Stomach (tissue), 9 donors: Measurements from ENCODE around the gene LRRC56. TPM values are rescaled to one million over a fixed set of nuclear protein-coding genes. Genes with fewer than 3 reads are reported as not detected.
A peak's percentile ranks its signal among the peaks of the same experiment; 100 is the strongest.

Experiments
- DNase-seq, 2 donors: peaks; one replicate each; pipeline versions ENCODE4 v3.0.0 to v3.0.0-alpha.2; 2013 to 2019
- H3K27ac ChIP-seq, 5 donors: fragments of 200-600 bp in 4 of 5; sonication (generic) in 4 of 5; one replicate each; pipeline ENCODE4 v1.5.1; 2013 to 2019; ENCODE audit warnings: mild to moderate bottlenecking in 1 of 5, moderate library complexity in 1 of 5
- H3K27me3 ChIP-seq, 3 donors: fragments of 200-600 bp; sonication (generic); one replicate each; pipeline ENCODE4 v1.5.1; 2017 to 2019; ENCODE audit warnings: mixed run types in 1 of 3
- H3K36me3 ChIP-seq, 4 donors: fragments of 200-600 bp; sonication (generic); 1 replicate in 3 of 4; 2 replicates in 1 of 4; pipeline ENCODE4 v1.5.1; 2016 to 2019
- H3K4me1 ChIP-seq, 4 donors: fragments of 200-600 bp; sonication (generic); one replicate each; pipeline ENCODE4 v1.5.1; 2016 to 2019
- H3K4me3 ChIP-seq, 4 donors: fragments of 200-600 bp; sonication (generic) in 3 of 4; one replicate each; pipeline ENCODE4 v1.5.1; 2016 to 2019; ENCODE audit warnings: mild to moderate bottlenecking in 1 of 4
- H3K9me3 ChIP-seq, 4 donors: fragments of 200-600 bp; sonication (generic); one replicate each; pipeline ENCODE4 v1.5.1; 2016 to 2019
- EP300 ChIP-seq: sonication (generic); formaldehyde crosslinking; IDR thresholded peaks from one replicate; pipeline ENCODE4 v1.6.1; 2017; ENCODE audit warnings: antibody characterized with exemption
- POLR2A ChIP-seq, 4 donors: fragments of 450-650 bp; IDR thresholded peaks; one replicate each; pipeline ENCODE4 v1.6.1; 2016; ENCODE audit warnings: antibody characterized with exemption in 4 of 4, control low read depth in 2 of 4, mild to moderate bottlenecking in 1 of 4, moderate library complexity in 1 of 4
- POLR2AphosphoS5 ChIP-seq, 3 donors: sonication (generic); formaldehyde crosslinking; IDR thresholded peaks; one replicate each; pipeline ENCODE4 v1.6.1; 2016; ENCODE audit warnings: antibody characterized with exemption in 3 of 3
- WGBS, 5 donors: extraction: QIAGEN DNeasy Blood & Tissue Kit in 3 of 5; methylation state at CpG; one replicate each; pipeline versions ENCODE4 v1.1.5 to v1.1.7; 2013 to 2018; 5-methylcytosine and 5-hydroxymethylcytosine counted together
- intact Hi-C: fragments of 100-400 bp; cut with DNase I; formaldehyde crosslinking; loops from one replicate; pipeline ENCODE4 v1.15.1; 2023; ENCODE audit warnings: low total_unique reads
- polyA plus RNA-seq, 3 donors: library from polyadenylated mRNA; stranded (reverse); fragments of 200-250 nt; gene quantifications; one replicate each; pipeline ENCODE4 v1.2.3, GENCODE V29; 2013
- total RNA-seq, 5 donors: library from RNA; depleted of rRNA; stranded (reverse); fragments of >200 nt; gene quantifications; one replicate each; pipeline versions ENCODE4 v1.1.0 to v1.2.3, GENCODE V29; 2014 to 2016
- TF ChIP-seq, protein P1 (sequence below), 7 experiments: fragments of 450-650 bp in 4 of 7; fragments of 200-600 bp in 3 of 7; sonication (generic) in 3 of 7; IDR thresholded peaks; one replicate each; pipeline ENCODE4 v1.5.1; 2016 to 2019; ENCODE audit warnings: antibody characterized with exemption in 7 of 7, control low read depth in 2 of 7, mild to moderate bottlenecking in 1 of 7
- donor health status: healthy with polysubstance abuse.
- donor health status: Bipolar disorder and iron deficiency.
- donor health status: healthy.

Gene LRRC56
- total and polyA plus RNA-seq, 8 donors: 0.18 to 8.1 (median 2.9) TPM; not detected in 1

DNA sequence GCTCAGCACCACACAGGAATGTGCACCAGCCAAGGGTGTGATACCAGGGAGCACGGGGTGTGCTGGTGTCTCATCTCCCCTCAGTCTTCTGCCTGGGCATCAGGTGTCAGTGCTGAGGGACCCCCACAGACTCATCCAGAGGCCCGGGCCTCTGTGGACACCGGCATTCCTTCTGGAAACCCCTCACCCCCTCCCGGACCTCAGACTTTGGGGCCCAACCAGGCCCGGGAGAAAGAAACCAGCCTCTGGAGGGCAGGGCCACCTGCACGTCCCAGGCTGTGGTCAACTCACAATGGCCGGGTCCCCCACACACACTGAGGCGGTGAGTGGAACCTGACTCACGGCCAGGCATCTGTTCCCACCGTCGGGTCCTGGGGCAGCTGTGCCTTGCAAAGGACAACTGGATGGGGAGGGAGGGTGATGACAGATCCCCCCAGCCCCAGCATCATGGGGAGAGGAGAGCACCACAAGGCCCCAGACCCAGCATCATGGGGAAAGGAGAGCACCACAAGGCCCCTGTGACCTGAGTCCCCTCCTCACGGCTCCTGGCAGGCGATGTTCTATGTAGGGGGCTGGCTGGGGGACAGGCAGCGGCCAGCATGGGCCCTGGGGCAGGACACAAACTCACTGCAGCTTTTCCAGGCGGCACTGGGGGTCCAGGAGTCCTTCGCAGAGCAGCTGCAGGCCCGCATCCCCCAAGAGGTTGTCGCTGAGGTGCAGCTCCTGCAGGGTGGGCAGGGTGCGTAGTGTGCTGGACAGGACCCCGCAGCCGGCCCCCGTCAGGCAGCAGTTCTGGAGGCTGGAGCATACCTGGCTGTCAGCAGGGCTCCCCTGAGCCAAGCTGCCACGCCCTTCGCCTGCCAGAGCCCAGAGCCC, 37.9 kb upstream of the LRRC56 start:
- no peak for DNase-seq
- H3K9me3 ChIP-seq: no peaks in the 10 kb centered on the region
- no peak overlapping the region for H3K4me3 ChIP-seq
- H3K4me1 ChIP-seq: peaks cover 11 to 31% (median 26%) of the 10 kb centered on the region in 4 donors
- intact Hi-C loops: no loop called here
- 88 to 96% (median 94%) methylated on average over 8 to 24 of the region's 24 CpGs for WGBS, 5 donors
- no peaks in the 10 kb centered on the region for H3K27me3 ChIP-seq
- H3K27ac ChIP-seq: no peak overlapping the region
- H3K36me3 ChIP-seq: peaks cover 72 to 79% (median 77%) of the 10 kb centered on the region in 4 donors
- TF ChIP-seq, protein P1, sequence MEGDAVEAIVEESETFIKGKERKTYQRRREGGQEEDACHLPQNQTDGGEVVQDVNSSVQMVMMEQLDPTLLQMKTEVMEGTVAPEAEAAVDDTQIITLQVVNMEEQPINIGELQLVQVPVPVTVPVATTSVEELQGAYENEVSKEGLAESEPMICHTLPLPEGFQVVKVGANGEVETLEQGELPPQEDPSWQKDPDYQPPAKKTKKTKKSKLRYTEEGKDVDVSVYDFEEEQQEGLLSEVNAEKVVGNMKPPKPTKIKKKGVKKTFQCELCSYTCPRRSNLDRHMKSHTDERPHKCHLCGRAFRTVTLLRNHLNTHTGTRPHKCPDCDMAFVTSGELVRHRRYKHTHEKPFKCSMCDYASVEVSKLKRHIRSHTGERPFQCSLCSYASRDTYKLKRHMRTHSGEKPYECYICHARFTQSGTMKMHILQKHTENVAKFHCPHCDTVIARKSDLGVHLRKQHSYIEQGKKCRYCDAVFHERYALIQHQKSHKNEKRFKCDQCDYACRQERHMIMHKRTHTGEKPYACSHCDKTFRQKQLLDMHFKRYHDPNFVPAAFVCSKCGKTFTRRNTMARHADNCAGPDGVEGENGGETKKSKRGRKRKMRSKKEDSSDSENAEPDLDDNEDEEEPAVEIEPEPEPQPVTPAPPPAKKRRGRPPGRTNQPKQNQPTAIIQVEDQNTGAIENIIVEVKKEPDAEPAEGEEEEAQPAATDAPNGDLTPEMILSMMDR (IDR thresholded peaks at IDR 0.05): no peak
- TF ChIP-seq EP300 (no peak), POLR2A (IDR thresholded peaks at IDR 0.05) (no peak), POLR2AphosphoS5 (IDR thresholded peaks at IDR 0.05) (no peak)

DNA sequence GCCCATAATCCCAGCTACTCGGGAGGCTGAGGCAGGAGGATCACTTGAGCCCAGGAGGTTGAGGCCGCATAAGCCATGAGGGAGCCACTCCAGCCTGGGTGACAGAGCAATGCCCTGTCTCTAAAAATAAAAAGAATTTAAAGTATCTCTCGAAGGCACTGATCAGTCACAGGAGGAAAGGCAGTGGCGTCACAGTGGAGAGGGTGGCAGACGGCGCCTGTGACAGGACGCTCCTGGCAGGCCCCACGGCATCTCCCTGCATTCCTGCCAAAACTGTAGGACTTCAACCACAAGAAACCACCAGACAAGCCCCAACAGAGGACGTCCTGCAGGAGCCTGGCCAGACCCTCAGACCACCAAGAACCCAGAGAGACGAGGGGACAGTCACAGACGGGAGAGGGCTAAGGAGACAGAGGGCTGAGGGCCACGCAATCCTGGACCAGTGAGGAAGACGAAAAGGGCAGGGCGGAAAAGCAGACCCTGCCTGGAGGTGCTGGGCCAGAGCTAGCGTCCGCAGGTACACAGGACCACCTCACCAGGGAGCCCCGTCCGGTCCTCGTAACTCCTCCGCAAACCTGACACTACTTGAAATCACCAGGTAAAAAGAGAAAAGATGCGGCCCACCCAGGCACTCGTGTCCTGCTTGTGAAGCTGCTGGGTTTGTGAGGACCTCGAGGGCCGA, 36.2 kb upstream of the LRRC56 start:
- no peak for DNase-seq
- TF ChIP-seq, protein P1 (IDR thresholded peaks at IDR 0.05): no peak
- TF ChIP-seq POLR2A (IDR thresholded peaks at IDR 0.05) (no peak), POLR2AphosphoS5 (IDR thresholded peaks at IDR 0.05) (no peak), EP300 (no peak)
- Histone ChIP-seq H3K27me3 (no peaks in the 10 kb centered on the region), H3K36me3 (peaks cover 56 to 62% (median 60%) of the 10 kb centered on the region in 4 donors), H3K9me3 (no peaks in the 10 kb centered on the region), H3K4me3 (no peak overlapping the region), H3K27ac (no peak overlapping the region), H3K4me1 (peaks cover 28 to 48% (median 43%) of the 10 kb centered on the region in 4 donors)
- intact Hi-C loops: no loop called here
- WGBS, 5 donors: 93 to 96% (median 94%) methylated on average over 24 of the region's 24 CpGs

DNA sequence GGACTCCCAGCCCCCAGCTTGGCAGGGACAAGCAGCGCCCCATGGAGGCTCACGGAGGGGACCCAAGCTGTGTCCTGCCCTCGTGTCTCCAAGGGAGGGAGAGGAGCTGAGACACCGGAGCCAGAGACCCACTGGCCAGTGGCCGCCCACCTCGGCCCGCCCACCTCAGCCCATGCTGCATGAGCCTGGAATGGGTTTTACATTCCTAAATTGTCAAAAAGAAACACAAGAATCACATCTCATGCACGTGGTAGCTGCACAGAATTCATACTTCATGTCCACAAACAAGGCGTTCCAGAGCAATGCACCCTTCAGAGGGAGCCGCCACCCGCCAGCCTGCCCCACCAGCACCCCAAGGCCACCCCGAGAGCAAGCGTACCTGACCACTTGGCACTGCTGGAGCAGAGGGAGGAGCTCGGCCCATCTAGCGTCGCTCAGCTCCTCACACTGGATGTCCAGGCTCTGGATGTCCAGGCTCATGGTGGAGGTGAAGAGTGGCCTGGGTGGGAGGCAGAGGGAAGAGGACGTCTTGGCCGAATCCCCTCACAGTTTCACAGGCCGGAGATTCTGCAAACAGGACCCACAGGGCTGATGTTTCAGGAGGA, 35.5 kb upstream of the LRRC56 start:
- Histone ChIP-seq H3K36me3 (peaks cover 51 to 55% (median 53%) of the 10 kb centered on the region in 4 donors), H3K4me1 (peaks cover 29 to 48% (median 44%) of the 10 kb centered on the region in 4 donors), H3K9me3 (no peaks in the 10 kb centered on the region), H3K4me3 (no peak overlapping the region), H3K27me3 (no peaks in the 10 kb centered on the region), H3K27ac (peak overlapping the region in 2 of 5 donors; percentile 98 to 100)
- no peak for DNase-seq
- WGBS, 5 donors: 84 to 88% (median 88%) methylated on average over 14 to 19 of the region's 19 CpGs
- intact Hi-C loops: no loop called here
- TF ChIP-seq POLR2A (IDR thresholded peaks at IDR 0.05) (no peak), EP300 (no peak), POLR2AphosphoS5 (IDR thresholded peaks at IDR 0.05) (no peak)
- TF ChIP-seq, protein P1 (IDR thresholded peaks at IDR 0.05): no peak
